Mesenchymal stem cell (in vitro differentiated cells and primary cell): ENCODE data around the gene XPA.
A peak's percentile ranks its signal among the peaks of the same experiment; 100 is the strongest.

ENCODE experiments used
- DNase-seq: peaks from one replicate; pipeline ENCODE4 v3.0.0-alpha.2; 2013
- H2AFZ ChIP-seq: one replicate; pipeline ENCODE4 v1.6.1; 2013; ENCODE audit warnings: low read depth, mild to moderate bottlenecking, control low read depth, inconsistent platforms, low read length, moderate library complexity
- H2AK5ac ChIP-seq: 2 replicates; pipeline ENCODE4 v1.6.1; 2013; ENCODE audit warnings: low read length, moderate library complexity, mild to moderate bottlenecking, inconsistent platforms; ENCODE audit not compliant: severe bottlenecking
- H2BK120ac ChIP-seq: one replicate; pipeline ENCODE4 v1.6.1; 2013; ENCODE audit warnings: low read depth, mild to moderate bottlenecking, inconsistent platforms, low read length, moderate library complexity
- H2BK12ac ChIP-seq, 2 experiments: one replicate each; pipeline ENCODE4 v1.6.1; 2013; ENCODE audit warnings: inconsistent platforms in 2 of 2, low read length in 2 of 2, mild to moderate bottlenecking in 2 of 2, moderate library complexity in 2 of 2, control low read depth in 1 of 2
- H2BK15ac ChIP-seq: one replicate; pipeline ENCODE4 v1.6.1; 2013; ENCODE audit warnings: mild to moderate bottlenecking, low read depth, inconsistent platforms; ENCODE audit not compliant: poor library complexity, severe bottlenecking
- H2BK5ac ChIP-seq: 2 replicates; pipeline ENCODE4 v1.6.1; 2013; ENCODE audit warnings: low read depth, mild to moderate bottlenecking, low read length, control low read depth, inconsistent platforms; ENCODE audit not compliant: poor library complexity, severe bottlenecking
- H3K14ac ChIP-seq, 2 experiments: one replicate each; pipeline ENCODE4 v1.6.1; 2013; ENCODE audit warnings: inconsistent platforms in 2 of 2, low read length in 2 of 2, control low read depth in 1 of 2, mild to moderate bottlenecking in 1 of 2, moderate library complexity in 1 of 2
- H3K18ac ChIP-seq, 2 experiments: one replicate each; pipeline ENCODE4 v1.6.1; 2013; ENCODE audit warnings: inconsistent platforms in 2 of 2, low read length in 2 of 2, control low read depth in 1 of 2, low read depth in 1 of 2, mild to moderate bottlenecking in 1 of 2
- H3K23ac ChIP-seq, 2 experiments: one replicate each; pipeline ENCODE4 v1.6.1; 2013; ENCODE audit warnings: inconsistent platforms in 2 of 2, low read length in 2 of 2, mild to moderate bottlenecking in 2 of 2, moderate library complexity in 2 of 2, control low read depth in 1 of 2
- H3K27ac ChIP-seq: 2 replicates; pipeline ENCODE4 v1.5.1; 2013; ENCODE audit warnings: mild to moderate bottlenecking, moderate library complexity, low read length, control low read depth, inconsistent platforms; ENCODE audit not compliant: poor library complexity, severe bottlenecking
- H3K27me3 ChIP-seq, 2 experiments: 2 replicates each; pipeline versions ENCODE4 v1.6.1 to v1.7.0; 2013; ENCODE audit warnings: low read length in 2 of 2, mild to moderate bottlenecking in 2 of 2, moderate library complexity in 2 of 2, control low read depth in 1 of 2, inconsistent platforms in 1 of 2; ENCODE audit not compliant: control insufficient read depth in 1 of 2, insufficient read depth in 1 of 2
- H3K36me3 ChIP-seq, 2 experiments: 2 replicates each; pipeline versions ENCODE4 v1.6.1 to v1.7.0; 2013; ENCODE audit warnings: low read length in 2 of 2, control low read depth in 1 of 2, inconsistent platforms in 1 of 2, low read depth in 1 of 2, mild to moderate bottlenecking in 1 of 2; ENCODE audit not compliant: insufficient read depth in 2 of 2, control insufficient read depth in 1 of 2
- H3K4ac ChIP-seq, 2 experiments: one replicate each; pipeline ENCODE4 v1.6.1; 2013; ENCODE audit warnings: inconsistent platforms in 2 of 2, low read length in 2 of 2, mild to moderate bottlenecking in 2 of 2, moderate library complexity in 2 of 2, control low read depth in 1 of 2, low read depth in 1 of 2
- H3K4me1 ChIP-seq: 2 replicates; pipeline ENCODE4 v1.6.1; 2013; ENCODE audit warnings: low read depth, low read length, control low read depth; ENCODE audit not compliant: control insufficient read depth, insufficient read depth
- H3K4me2 ChIP-seq: 2 replicates; pipeline ENCODE4 v1.6.1; 2013; ENCODE audit warnings: low read length, mild to moderate bottlenecking, inconsistent platforms; ENCODE audit not compliant: poor library complexity, severe bottlenecking
- H3K4me3 ChIP-seq, 2 experiments: 2 replicates each; pipeline versions ENCODE4 v1.5.1 to v1.7.0; 2013; ENCODE audit warnings: low read length in 2 of 2, mild to moderate bottlenecking in 2 of 2, control low read depth in 1 of 2, low read depth in 1 of 2; ENCODE audit not compliant: insufficient read depth in 1 of 2
- H3K79me1 ChIP-seq: replicated peaks from 2 replicates; pipeline ENCODE4 v1.6.1; 2013; ENCODE audit warnings: mild to moderate bottlenecking, control low read depth, low read length, inconsistent platforms; ENCODE audit not compliant: poor library complexity, severe bottlenecking
- H3K9ac ChIP-seq: 2 replicates; pipeline ENCODE4 v1.7.0; 2013; ENCODE audit warnings: mild to moderate bottlenecking, low read length, moderate library complexity
- H3K9me3 ChIP-seq: 2 replicates; pipeline ENCODE4 v1.7.0; 2013; ENCODE audit warnings: mild to moderate bottlenecking, low read length; ENCODE audit not compliant: control insufficient read depth
- H4K8ac ChIP-seq: one replicate; pipeline ENCODE4 v1.6.1; 2013; ENCODE audit warnings: inconsistent platforms, mild to moderate bottlenecking, low read length, moderate library complexity
- H4K91ac ChIP-seq: one replicate; pipeline ENCODE4 v1.6.1; 2013; ENCODE audit warnings: mild to moderate bottlenecking, low read length, inconsistent platforms
- WGBS: methylation state at CpG from one replicate; pipeline ENCODE4 v1.1.7; 2013; ENCODE audit warnings: mixed read lengths; 5-methylcytosine and 5-hydroxymethylcytosine counted together

The XPA gene

DNA sequence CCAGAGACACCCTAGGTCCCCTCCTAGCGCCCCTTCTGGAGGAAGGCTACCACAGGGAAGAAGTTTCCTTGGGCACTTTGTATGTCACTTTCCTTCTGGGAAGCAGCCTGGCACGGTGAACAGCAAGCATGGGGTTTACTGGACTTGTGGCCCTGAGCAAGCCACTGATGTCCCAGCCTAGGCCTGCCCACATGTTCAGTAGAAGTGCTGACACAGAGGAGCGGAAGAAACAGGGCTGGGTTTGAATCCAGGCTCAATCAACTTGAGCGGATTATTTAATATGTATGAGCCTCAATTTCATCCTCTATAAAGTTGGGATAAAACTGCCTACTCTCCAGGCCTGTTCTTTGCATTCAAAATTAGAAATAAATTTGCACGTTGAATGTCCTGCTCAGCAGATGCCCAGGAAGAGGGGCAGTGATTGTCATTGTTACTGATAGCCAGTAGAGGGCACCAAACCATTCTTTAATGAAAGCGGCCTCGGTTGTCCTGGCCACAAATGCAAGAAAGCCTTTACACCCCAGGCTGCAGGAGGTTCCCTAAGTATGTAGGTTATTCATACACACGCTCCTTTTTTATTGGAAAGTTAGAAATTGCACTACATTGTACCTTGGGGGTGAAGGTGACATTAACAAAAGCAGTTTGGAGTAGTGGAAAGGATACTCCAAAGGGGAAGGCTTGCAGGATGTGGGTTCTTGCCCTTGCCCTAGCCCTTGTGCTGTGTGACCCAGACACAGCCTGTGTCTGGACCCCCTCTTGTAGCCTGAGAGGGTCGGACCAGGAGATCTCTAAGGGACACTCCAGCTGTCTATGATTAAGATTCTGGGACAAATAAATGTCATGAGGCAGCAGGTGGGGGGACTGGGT is 13.4 kb upstream of the XPA start:
- Histone ChIP-seq H4K91ac (no peak overlapping the region), H2AFZ (no peak overlapping the region), H2BK15ac (no peak overlapping the region), H3K9ac (no peak overlapping the region), H3K9me3 (no peaks in the 10 kb centered on the region), H3K36me3 (no peaks in the 10 kb centered on the region), H3K4ac (no peak overlapping the region), H4K8ac (no peak overlapping the region), H3K4me3 (no peak overlapping the region), H3K18ac (no peak overlapping the region), H3K4me1 (peaks cover 11% of the 10 kb centered on the region), H3K23ac (no peak overlapping the region), H2BK5ac (no peak overlapping the region), H3K4me2 (no peak overlapping the region), H3K14ac (no peak overlapping the region), H2BK120ac (no peak overlapping the region), H3K79me1 (no peaks in the 10 kb centered on the region), H3K27me3 (peaks cover 7 to 9% of the 10 kb centered on the region in 2 experiments), H2AK5ac (peak overlapping the region; percentile 91), H2BK12ac (no peak overlapping the region), H3K27ac (no peak overlapping the region)
- WGBS, result 19% methylated on average over 7 of the region's 9 CpGs
- peak; percentile 70 for DNase-seq

DNA sequence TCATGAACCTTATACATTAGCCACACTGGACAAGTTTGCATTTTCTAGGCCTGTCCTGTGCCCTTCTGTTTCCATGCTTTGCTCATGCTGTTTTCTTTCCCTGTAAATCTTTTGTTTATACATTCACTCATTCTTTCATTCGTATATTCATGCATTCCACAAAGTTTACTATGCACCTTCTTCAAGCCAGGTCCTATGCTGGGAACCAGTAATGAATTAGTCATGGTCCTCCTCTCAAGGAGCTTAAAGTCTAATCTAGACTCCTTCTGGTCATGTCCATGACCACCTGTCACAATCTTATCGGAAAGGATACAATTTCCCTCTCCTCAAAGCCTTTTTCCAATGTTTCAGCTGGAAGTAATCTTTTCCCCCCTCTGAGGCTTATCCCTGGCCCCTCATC is 9.1 kb upstream of the XPA start:
- Histone ChIP-seq H3K18ac (no peak overlapping the region), H3K9ac (no peak overlapping the region), H3K4ac (no peak overlapping the region), H3K4me2 (no peak overlapping the region), H2BK120ac (no peak overlapping the region), H4K91ac (no peak overlapping the region), H4K8ac (no peak overlapping the region), H2AFZ (no peak overlapping the region), H2BK5ac (no peak overlapping the region), H3K27ac (no peak overlapping the region), H3K9me3 (no peaks in the 10 kb centered on the region), H3K27me3 (peaks cover 3 to 5% of the 10 kb centered on the region in 2 experiments), H3K36me3 (no peaks in the 10 kb centered on the region), H3K4me1 (peaks cover 9% of the 10 kb centered on the region), H3K79me1 (no peaks in the 10 kb centered on the region), H3K4me3 (no peak overlapping the region), H3K23ac (no peak overlapping the region), H3K14ac (no peak overlapping the region), H2BK15ac (no peak overlapping the region), H2BK12ac (no peak overlapping the region), H2AK5ac (no peak overlapping the region)
- no peak for DNase-seq
- 70% methylated on average over 2 of the region's 2 CpGs for WGBS

DNA sequence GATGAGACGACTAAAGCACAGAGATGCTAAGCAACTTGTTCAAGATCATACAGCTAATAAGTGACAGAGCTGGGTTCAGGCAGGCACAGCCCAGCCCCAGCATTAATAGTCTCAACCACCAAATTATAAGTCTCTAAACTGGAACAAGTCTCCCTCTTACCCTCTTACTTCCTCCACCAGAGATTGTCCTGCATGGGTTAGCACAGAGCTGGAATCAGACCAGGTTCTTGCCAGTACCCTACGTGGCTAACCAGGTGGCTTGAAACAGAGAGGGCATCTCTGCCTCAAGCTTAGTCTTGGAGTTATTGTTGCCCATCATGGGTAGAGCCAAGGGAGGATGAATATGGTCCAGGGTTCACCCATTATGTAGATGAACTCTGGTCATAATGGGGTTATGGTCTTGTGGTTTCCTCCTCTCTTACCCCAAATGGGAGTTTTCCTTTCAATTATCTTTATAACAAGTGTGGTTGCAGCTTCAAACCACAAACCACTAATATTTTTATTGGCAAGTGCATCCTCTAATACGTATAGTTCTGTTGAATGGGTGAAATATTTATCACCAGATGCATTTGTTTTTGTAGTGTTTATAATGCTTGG is 8.3 kb upstream of the XPA start:
- no peak overlapping the region for H3K4me2 ChIP-seq
- H3K14ac ChIP-seq, result no peak overlapping the region
- no peak overlapping the region for H3K4ac ChIP-seq
- H3K79me1 ChIP-seq, result no peaks in the 10 kb centered on the region
- peaks cover 6% of the 10 kb centered on the region for H3K4me1 ChIP-seq
- peaks cover 0 to 3% of the 10 kb centered on the region in 2 experiments for H3K27me3 ChIP-seq
- H2BK15ac ChIP-seq, result no peak overlapping the region
- no peak overlapping the region for H3K27ac ChIP-seq
- H2BK5ac ChIP-seq, result no peak overlapping the region
- H3K4me3 ChIP-seq, result no peak overlapping the region
- WGBS, result 68% methylated on average over 2 of the region's 3 CpGs
- H4K8ac ChIP-seq, result no peak overlapping the region
- H2AK5ac ChIP-seq, result no peak overlapping the region
- no peak overlapping the region for H2BK120ac ChIP-seq
- no peak overlapping the region for H3K9ac ChIP-seq
- H3K23ac ChIP-seq, result no peak overlapping the region
- H4K91ac ChIP-seq, result no peak overlapping the region
- H2BK12ac ChIP-seq, result no peak overlapping the region
- H2AFZ ChIP-seq, result no peak overlapping the region
- H3K36me3 ChIP-seq, result no peaks in the 10 kb centered on the region
- H3K18ac ChIP-seq, result no peak overlapping the region
- DNase-seq, result no peak
- no peaks in the 10 kb centered on the region for H3K9me3 ChIP-seq

DNA sequence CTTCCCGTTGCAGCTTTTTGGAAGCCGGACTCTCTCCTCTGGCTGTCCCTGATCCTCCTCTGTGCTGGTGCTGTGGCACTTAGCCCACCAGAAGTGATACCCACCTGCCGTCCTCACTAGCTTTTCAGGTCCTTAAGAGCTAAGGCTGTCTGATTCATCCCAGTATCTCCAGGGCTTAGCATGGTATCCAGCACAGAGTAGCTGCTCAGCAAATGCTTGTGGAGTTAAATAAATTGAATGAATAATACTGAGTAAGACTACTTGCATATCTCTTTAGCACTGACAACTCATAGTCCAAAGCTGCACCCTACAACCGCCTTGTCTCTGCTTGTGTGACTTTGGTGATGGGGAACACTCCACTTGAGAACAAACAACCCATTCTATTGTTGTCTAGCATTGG is 7.7 kb upstream of the XPA start:
- H3K4ac ChIP-seq, result no peak overlapping the region
- H3K23ac ChIP-seq, result no peak overlapping the region
- no peak overlapping the region for H3K14ac ChIP-seq
- H2BK15ac ChIP-seq, result no peak overlapping the region
- no peaks in the 10 kb centered on the region for H3K9me3 ChIP-seq
- H3K4me3 ChIP-seq, result no peak overlapping the region
- no peak overlapping the region for H2BK5ac ChIP-seq
- 85% methylated on average over 4 of the region's 4 CpGs for WGBS
- no peak overlapping the region for H2BK120ac ChIP-seq
- no peak overlapping the region for H2AFZ ChIP-seq
- H3K27ac ChIP-seq, result peak overlapping the region; percentile 92
- H4K91ac ChIP-seq, result no peak overlapping the region
- H3K79me1 ChIP-seq, result no peaks in the 10 kb centered on the region
- H2AK5ac ChIP-seq, result peak overlapping the region; percentile 81
- H2BK12ac ChIP-seq, result no peak overlapping the region
- H3K4me2 ChIP-seq, result no peak overlapping the region
- peaks cover 0 to 3% of the 10 kb centered on the region in 2 experiments for H3K27me3 ChIP-seq
- H3K18ac ChIP-seq, result no peak overlapping the region
- H3K36me3 ChIP-seq, result no peaks in the 10 kb centered on the region
- peak overlapping the region; percentile 69 for H3K9ac ChIP-seq
- H4K8ac ChIP-seq, result no peak overlapping the region
- no peak for DNase-seq
- H3K4me1 ChIP-seq, result peaks cover 6% of the 10 kb centered on the region
